CD8-positive, alpha-beta memory T cell (primary cell): ENCODE results near the gene AJAP1. TPM values are rescaled to one million over a fixed set of nuclear protein-coding genes. Genes with fewer than 3 reads are reported as not detected.

ENCODE experiments used
- CTCF ChIA-PET: fragments of 350-600 bp; sonication (Branson Sonifier 250); formaldehyde crosslinking; loops from one replicate; lab custom pipeline; 2021; ENCODE audit warnings: antibody characterized with exemption; lab: Charles Lee
- POLR2A ChIA-PET: fragments of 350-600 bp; sonication (Branson Sonifier 250); formaldehyde crosslinking; loops from one replicate; lab custom pipeline; 2021; ENCODE audit warnings: antibody characterized with exemption; lab: Charles Lee
- DNase-seq, 5 donors: peaks; one replicate each; pipeline versions ENCODE4 v3.0.0 to v3.0.0-alpha.2; 2020 to 2022; ENCODE audit warnings: mixed read lengths in 1 of 5
- H3K27ac ChIP-seq: one replicate; pipeline ENCODE4 v1.7.0; 2013; ENCODE audit warnings: low read depth, mild to moderate bottlenecking, low read length, moderate library complexity
- H3K27me3 ChIP-seq: 2 replicates; pipeline ENCODE4 v1.7.0; 2013; ENCODE audit warnings: low read length, mild to moderate bottlenecking; ENCODE audit not compliant: insufficient read depth, poor library complexity, severe bottlenecking
- H3K36me3 ChIP-seq: 2 replicates; pipeline ENCODE4 v1.7.0; 2013; ENCODE audit warnings: mild to moderate bottlenecking, low read length, moderate library complexity; ENCODE audit not compliant: insufficient read depth
- H3K4me1 ChIP-seq: 2 replicates; pipeline ENCODE4 v1.7.0; 2013; ENCODE audit warnings: mild to moderate bottlenecking, low read length, moderate library complexity; ENCODE audit not compliant: insufficient read depth
- H3K4me3 ChIP-seq: 2 replicates; pipeline ENCODE4 v1.7.0; 2013; ENCODE audit warnings: mild to moderate bottlenecking, low read length
- H3K9me3 ChIP-seq: 2 replicates; pipeline ENCODE4 v1.7.0; 2013; ENCODE audit warnings: mild to moderate bottlenecking, low read length
- H3K27ac Mint-ChIP-seq, 8 donors: one replicate each; pipeline ENCODE4 v1.8.0; 2020 to 2021; ENCODE audit warnings: mixed read lengths in 8 of 8, mild to moderate bottlenecking in 6 of 8, inconsistent platforms in 3 of 8, moderate library complexity in 3 of 8
- H3K27me3 Mint-ChIP-seq, 2 donors: one replicate each; pipeline ENCODE4 v1.8.0; 2020 to 2021; ENCODE audit warnings: mixed read lengths in 2 of 2, mild to moderate bottlenecking in 1 of 2, moderate library complexity in 1 of 2
- H3K36me3 Mint-ChIP-seq, 3 donors: one replicate each; pipeline ENCODE4 v1.8.0; 2020 to 2021; ENCODE audit warnings: mixed read lengths in 3 of 3, inconsistent platforms in 1 of 3, mild to moderate bottlenecking in 1 of 3
- H3K4me1 Mint-ChIP-seq, 3 donors: one replicate each; pipeline ENCODE4 v1.8.0; 2020 to 2021; ENCODE audit warnings: mixed read lengths in 3 of 3, inconsistent platforms in 1 of 3, mild to moderate bottlenecking in 1 of 3
- H3K4me3 Mint-ChIP-seq, 7 donors: one replicate each; pipeline ENCODE4 v1.8.0; 2020 to 2021; ENCODE audit warnings: mixed read lengths in 7 of 7, mild to moderate bottlenecking in 6 of 7, moderate library complexity in 4 of 7, inconsistent platforms in 2 of 7
- H3K9me3 Mint-ChIP-seq, 5 donors: one replicate each; pipeline ENCODE4 v1.8.0; 2020 to 2022; ENCODE audit warnings: mixed read lengths in 5 of 5, mild to moderate bottlenecking in 3 of 5, moderate library complexity in 2 of 5, inconsistent platforms in 1 of 5
- polyA plus RNA-seq: library from polyadenylated mRNA; unstranded; fragments of 300-500 nt; fragmentation: Illumina TruSeq; gene quantifications from one replicate; pipeline ENCODE4 v1.2.3, GENCODE V29; 2021
- total RNA-seq, 2 experiments: library from RNA; stranded (reverse); gene quantifications; one replicate each; pipeline ENCODE4 v1.2.3, GENCODE V29; 2021

AJAP1 gene
- total and polyA plus RNA-seq, 3 experiments from 2014 or later: not detected

- Histone ChIP-seq H3K4me3 (no peak overlapping the region), H3K36me3 (no peaks in the 10 kb centered on the region), H3K4me1 (no peaks in the 10 kb centered on the region), H3K27ac (no peak overlapping the region), H3K27me3 (no peaks in the 10 kb centered on the region), H3K9me3 (no peaks in the 10 kb centered on the region)
- Mint-ChIP-seq H3K27ac (no peak overlapping the region), H3K4me3 (no peak overlapping the region), H3K9me3 (no peaks in the 10 kb centered on the region), H3K36me3 (no peaks in the 10 kb centered on the region), H3K4me1 (no peaks in the 10 kb centered on the region), H3K27me3 (peaks cover 4 to 19% of the 10 kb centered on the region in 2 donors)
- ChIA-PET CTCF (no interaction called here), POLR2A (interaction anchor here (0.6 kb wide), 1 partner anchor 10 kb away, joined by 3 read pairs; no protein-coding TSS in a partner anchor)
- no peak for DNase-seq
Measured at GRCh38 chr1:4634793-4635406, 19.5 kb upstream of the AJAP1 start.

DNA sequence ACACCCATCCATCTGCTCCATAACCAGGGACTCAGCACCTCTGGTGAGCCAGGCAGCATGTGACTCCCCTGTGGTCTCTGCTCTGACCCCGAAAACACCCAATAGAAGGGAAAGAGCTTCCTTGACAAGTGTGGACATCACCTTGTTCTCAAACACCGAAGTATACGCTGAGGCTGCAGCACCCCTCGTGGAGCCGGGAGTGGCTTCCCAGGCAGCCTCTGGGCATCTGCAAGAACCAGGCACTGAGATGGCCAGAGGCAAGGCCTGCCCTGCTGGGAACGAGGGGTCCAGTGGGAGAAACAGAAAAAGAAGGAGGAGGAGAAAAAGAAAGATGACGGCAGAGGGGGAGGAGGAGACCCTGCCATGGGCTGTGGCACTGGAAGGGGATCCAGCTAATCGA is 18.2 kb upstream of the AJAP1 start:
- Mint-ChIP-seq H3K9me3 (no peaks in the 10 kb centered on the region), H3K4me1 (no peaks in the 10 kb centered on the region), H3K27me3 (peaks cover 4 to 23% of the 10 kb centered on the region in 2 donors), H3K36me3 (no peaks in the 10 kb centered on the region), H3K4me3 (no peak overlapping the region), H3K27ac (no peak overlapping the region)
- no peak for DNase-seq
- Histone ChIP-seq H3K9me3 (no peaks in the 10 kb centered on the region), H3K27ac (no peak overlapping the region), H3K27me3 (no peaks in the 10 kb centered on the region), H3K4me1 (no peaks in the 10 kb centered on the region), H3K4me3 (no peak overlapping the region), H3K36me3 (no peaks in the 10 kb centered on the region)
- ChIA-PET CTCF (no interaction called here), POLR2A (no interaction called here)

- Histone ChIP-seq H3K27me3 (no peaks in the 10 kb centered on the region), H3K9me3 (no peaks in the 10 kb centered on the region), H3K36me3 (no peaks in the 10 kb centered on the region), H3K4me3 (no peak overlapping the region), H3K27ac (no peak overlapping the region), H3K4me1 (no peaks in the 10 kb centered on the region)
- ChIA-PET POLR2A (no interaction called here), CTCF (interaction anchor here (0.7 kb wide), 1 partner anchor 622 kb away, joined by 3 read pairs; no protein-coding TSS in a partner anchor)
- DNase-seq: no peak
- Mint-ChIP-seq H3K27me3 (peaks cover 4 to 27% of the 10 kb centered on the region in 2 donors), H3K27ac (no peak overlapping the region), H3K4me1 (no peaks in the 10 kb centered on the region), H3K9me3 (no peaks in the 10 kb centered on the region), H3K4me3 (no peak overlapping the region), H3K36me3 (no peaks in the 10 kb centered on the region)
Measured at GRCh38 chr1:4636644-4637380, 17.6 kb upstream of the AJAP1 start.

- Histone ChIP-seq H3K9me3 (no peaks in the 10 kb centered on the region), H3K4me3 (no peak overlapping the region), H3K4me1 (no peaks in the 10 kb centered on the region), H3K27ac (no peak overlapping the region), H3K36me3 (no peaks in the 10 kb centered on the region), H3K27me3 (no peaks in the 10 kb centered on the region)
- no peak for DNase-seq
- no peaks in the 10 kb centered on the region for H3K4me1 Mint-ChIP-seq
- ChIA-PET POLR2A (no interaction called here), CTCF (no interaction called here)
- no peak overlapping the region for H3K4me3 Mint-ChIP-seq
- peaks cover 4 to 37% of the 10 kb centered on the region in 2 donors for H3K27me3 Mint-ChIP-seq
- no peak overlapping the region for H3K27ac Mint-ChIP-seq
- no peaks in the 10 kb centered on the region for H3K9me3 Mint-ChIP-seq
- no peaks in the 10 kb centered on the region for H3K36me3 Mint-ChIP-seq
Measured at GRCh38 chr1:4637616-4638344, 16.6 kb upstream of the AJAP1 start.

DNA sequence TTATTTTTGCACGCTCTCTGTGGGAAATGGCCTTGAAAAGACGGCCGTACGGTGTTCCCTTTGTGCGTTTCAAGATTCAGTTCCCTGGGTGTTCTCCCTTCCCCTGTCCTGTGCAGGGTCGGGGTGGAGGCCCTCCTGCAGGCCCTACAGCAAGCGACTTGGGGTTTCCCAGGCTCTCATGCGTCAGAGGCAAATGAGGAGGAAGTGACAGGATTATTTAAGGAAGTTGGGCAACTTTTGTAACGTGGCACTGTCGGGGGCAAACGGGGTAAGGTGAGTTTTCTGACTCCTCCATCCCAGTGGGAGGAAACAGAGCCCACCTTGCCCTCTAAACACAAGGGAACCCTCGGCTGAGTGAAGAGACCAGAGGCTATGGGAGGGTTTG is 16.1 kb upstream of the AJAP1 start:
- Mint-ChIP-seq H3K36me3 (no peaks in the 10 kb centered on the region), H3K9me3 (no peaks in the 10 kb centered on the region), H3K4me3 (no peak overlapping the region), H3K4me1 (no peaks in the 10 kb centered on the region), H3K27me3 (peaks cover 6 to 43% of the 10 kb centered on the region in 2 donors), H3K27ac (no peak overlapping the region)
- ChIA-PET CTCF (no interaction called here), POLR2A (no interaction called here)
- Histone ChIP-seq H3K27me3 (no peaks in the 10 kb centered on the region), H3K9me3 (no peaks in the 10 kb centered on the region), H3K27ac (no peak overlapping the region), H3K36me3 (no peaks in the 10 kb centered on the region), H3K4me3 (no peak overlapping the region), H3K4me1 (no peaks in the 10 kb centered on the region)
- DNase-seq: no peak

GRCh38 chr1:4640931-4641330 is 13.5 kb upstream of the AJAP1 start:
- Histone ChIP-seq H3K27me3 (no peaks in the 10 kb centered on the region), H3K36me3 (no peaks in the 10 kb centered on the region), H3K4me3 (no peak overlapping the region), H3K4me1 (no peaks in the 10 kb centered on the region), H3K27ac (no peak overlapping the region), H3K9me3 (no peaks in the 10 kb centered on the region)
- H3K27ac Mint-ChIP-seq: no peak overlapping the region
- no peak overlapping the region for H3K4me3 Mint-ChIP-seq
- H3K27me3 Mint-ChIP-seq: peaks cover 8 to 51% of the 10 kb centered on the region in 2 donors
- ChIA-PET POLR2A (no interaction called here), CTCF (no interaction called here)
- no peak for DNase-seq
- no peaks in the 10 kb centered on the region for H3K4me1 Mint-ChIP-seq
- H3K36me3 Mint-ChIP-seq: no peaks in the 10 kb centered on the region
- H3K9me3 Mint-ChIP-seq: no peaks in the 10 kb centered on the region

- Histone ChIP-seq H3K4me3 (no peak overlapping the region), H3K4me1 (no peaks in the 10 kb centered on the region), H3K27me3 (no peaks in the 10 kb centered on the region), H3K36me3 (no peaks in the 10 kb centered on the region), H3K27ac (no peak overlapping the region), H3K9me3 (no peaks in the 10 kb centered on the region)
- Mint-ChIP-seq H3K4me3 (no peak overlapping the region), H3K36me3 (no peaks in the 10 kb centered on the region), H3K27ac (no peak overlapping the region), H3K9me3 (no peaks in the 10 kb centered on the region), H3K27me3 (peaks cover 13 to 21% of the 10 kb centered on the region in 2 donors), H3K4me1 (no peaks in the 10 kb centered on the region)
- no peak for DNase-seq
- CTCF ChIA-PET: no interaction called here
- POLR2A ChIA-PET: no interaction called here
Measured at GRCh38 chr1:4647391-4647790, 7.0 kb upstream of the AJAP1 start.

GRCh38 chr1:4648657-4649056 is 5.8 kb upstream of the AJAP1 start:
- CTCF ChIA-PET: no interaction called here
- POLR2A ChIA-PET: no interaction called here
- Mint-ChIP-seq H3K27ac (no peak overlapping the region), H3K9me3 (no peaks in the 10 kb centered on the region), H3K4me1 (no peaks in the 10 kb centered on the region), H3K27me3 (peaks cover 9 to 10% of the 10 kb centered on the region in 2 donors), H3K36me3 (no peaks in the 10 kb centered on the region), H3K4me3 (no peak overlapping the region)
- H3K27ac ChIP-seq: no peak overlapping the region
- H3K36me3 ChIP-seq: no peaks in the 10 kb centered on the region
- no peaks in the 10 kb centered on the region for H3K9me3 ChIP-seq
- peaks cover 7% of the 10 kb centered on the region for H3K27me3 ChIP-seq
- DNase-seq: no peak
- no peak overlapping the region for H3K4me3 ChIP-seq
- H3K4me1 ChIP-seq: no peaks in the 10 kb centered on the region
